NCI-H2227 treated with DMSO at 0.1 percent for 48 hours (cell line): ENCODE data around the gene CRTC3.
"Not testable (repeated sequence)": the region's sequence is repeated elsewhere in the genome, so short reads cannot be mapped to it uniquely, and the experiment has no call there.

Source experiments
- DNase-seq: peaks from one replicate; lab custom pipeline; 2025; lab: John Stamatoyannopoulos, UW

CRTC3 gene

DNA sequence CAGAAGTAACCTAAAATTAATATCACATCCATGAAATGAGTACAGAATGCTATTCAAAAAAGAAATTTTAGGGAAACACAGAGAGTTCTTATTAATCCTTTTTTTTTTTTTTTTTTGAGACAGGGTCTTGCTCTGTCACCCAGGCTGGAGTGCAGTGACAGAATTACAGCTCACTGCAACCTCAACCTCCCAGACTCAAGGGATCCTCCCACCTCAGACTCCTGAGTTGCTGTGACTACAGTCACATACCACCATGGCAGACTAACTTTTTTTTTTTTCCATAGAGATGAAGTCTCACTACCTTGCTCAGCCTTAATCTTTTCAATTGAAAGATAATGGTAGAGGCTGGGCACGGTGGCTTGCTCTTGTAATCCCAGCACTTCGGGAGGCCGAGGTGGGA is 6.3 kb upstream of the CRTC3 start:
- DNase-seq = no peak

DNA sequence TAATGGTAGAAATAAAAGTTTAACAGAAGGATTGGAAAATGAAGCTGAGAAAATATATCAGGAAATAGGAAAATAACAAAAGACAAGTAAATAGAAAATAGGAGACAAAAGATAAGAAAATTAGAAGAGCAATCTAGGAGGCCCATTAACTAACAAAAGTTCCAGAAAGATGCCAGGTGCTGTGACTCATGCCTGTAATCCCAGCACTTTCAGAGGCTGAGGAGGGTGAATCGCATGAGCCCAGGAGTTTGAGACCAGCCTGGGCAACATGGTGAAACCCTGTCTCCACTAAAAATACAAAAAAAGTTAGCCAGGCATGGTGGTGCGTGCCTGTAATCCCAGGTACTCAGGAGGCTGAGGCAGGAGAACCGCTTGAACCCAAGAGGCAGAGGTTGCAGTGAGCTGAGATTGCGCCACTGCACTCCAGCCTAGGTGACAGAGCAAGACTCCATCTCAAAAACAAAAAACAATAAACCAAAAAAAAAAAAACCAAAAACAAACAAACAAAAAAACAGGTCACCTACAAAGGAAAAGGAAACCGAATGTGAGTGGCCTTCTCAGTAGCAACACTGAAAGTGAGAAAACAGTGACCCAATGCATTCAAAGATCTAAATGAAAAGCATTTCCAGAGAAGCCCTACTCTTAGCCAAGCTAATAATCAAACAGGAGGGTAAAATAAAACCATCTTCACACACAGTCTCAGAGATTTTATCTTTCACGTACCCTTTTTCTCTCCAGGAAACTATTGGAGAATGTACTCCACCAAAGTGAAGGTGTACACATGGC is 5.5 kb upstream of the CRTC3 start:
- not testable (repeated sequence) for DNase-seq

DNA sequence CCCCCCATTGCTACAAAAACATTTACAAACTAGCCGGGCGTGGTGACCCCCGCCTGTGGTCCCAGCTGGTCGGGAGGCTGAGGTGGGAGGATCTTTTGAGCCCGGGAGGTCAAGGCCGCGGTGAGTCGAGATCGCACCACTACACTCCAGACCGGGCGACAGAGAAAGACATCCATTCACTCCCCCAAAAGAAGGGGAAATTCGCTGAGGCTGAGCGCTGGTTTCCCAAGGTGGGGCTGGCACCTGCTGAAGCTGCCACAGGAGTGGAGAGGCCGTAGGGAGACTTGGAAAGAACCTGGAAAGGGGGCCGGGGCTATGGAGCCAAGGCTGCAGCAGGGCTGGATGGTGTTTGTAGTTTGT is 732 bp upstream of the CRTC3 start:
- DNase-seq = no peak

DNA sequence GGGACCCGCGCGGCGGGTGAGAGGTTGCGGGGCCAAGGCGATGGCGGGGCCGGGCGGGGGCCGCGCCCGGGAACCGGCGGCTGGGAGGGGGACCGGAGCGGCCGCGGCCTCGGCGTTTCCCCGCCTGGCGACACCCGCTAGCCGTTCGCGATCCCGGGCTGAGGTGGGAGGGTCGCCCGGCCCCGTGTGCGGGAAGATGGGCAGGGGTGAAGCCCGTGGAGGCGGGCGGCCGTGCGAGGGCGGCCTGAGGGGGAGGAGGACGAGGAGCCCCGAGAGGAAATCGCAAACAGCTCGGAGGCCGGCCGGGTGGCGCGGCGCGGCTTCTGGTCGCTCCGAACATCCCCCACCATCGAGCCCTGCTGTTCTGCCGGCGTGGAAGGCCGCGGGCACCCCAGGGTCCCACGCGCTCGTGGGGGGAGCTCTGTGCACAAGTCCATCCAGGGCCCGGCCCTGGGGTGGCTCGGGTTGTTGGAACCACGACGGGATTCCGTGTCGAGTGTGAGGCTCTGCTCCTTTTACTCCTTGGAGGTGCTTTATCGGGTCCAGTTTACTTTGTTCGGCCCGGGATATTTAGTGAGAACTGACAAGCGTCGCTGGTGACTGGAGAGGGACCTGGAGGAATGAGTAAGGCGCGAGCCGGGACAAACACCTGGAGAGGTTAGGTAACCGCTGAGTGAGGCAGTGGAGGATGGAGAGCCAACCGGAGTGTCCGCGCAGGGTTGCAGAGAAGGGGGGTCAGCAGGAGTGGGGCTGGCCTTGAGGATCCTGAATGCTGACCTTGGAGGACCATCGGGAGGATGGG is 728 bp downstream of the CRTC3 start:
- no peak for DNase-seq

DNA sequence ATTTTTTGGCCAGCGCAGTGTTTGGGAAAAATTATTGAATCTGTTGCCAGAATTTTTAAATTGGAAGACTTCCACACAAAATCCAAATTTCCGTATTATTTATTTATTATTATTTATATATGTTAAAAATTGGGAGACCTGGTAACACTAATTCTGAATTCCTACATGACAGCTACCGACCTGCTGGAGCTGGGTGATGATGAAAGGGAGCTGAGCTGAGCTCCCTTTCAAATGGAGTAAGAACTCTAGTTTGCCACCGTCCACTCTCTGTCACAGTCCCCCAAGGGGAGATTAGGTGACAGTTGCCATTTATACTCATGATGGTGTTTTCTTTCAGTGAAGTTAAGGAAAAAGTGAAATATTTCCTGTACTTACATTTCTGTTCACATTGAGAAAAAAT is 1.4 kb downstream of the CRTC3 start:
- no peak for DNase-seq

DNA sequence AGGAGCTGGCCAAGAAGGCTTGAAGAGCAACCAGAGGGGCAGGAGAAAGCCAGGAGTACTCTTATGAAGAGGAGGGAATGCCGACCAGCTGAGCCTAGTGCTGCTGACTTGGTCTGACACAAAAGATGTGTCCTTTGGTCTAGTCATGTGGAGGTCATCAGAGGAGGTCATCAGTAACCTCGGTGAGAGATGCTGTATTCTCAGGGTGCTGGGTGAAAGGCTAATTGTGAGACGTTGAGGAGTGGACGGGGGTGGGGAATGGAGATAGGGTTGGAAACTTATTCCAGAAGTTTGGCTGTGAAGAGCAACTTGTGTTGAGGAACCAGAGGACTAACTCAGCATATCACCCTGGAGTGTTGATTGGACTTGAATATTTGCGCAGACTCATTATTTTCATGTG is 5.5 kb downstream of the CRTC3 start:
- no peak for DNase-seq

DNA sequence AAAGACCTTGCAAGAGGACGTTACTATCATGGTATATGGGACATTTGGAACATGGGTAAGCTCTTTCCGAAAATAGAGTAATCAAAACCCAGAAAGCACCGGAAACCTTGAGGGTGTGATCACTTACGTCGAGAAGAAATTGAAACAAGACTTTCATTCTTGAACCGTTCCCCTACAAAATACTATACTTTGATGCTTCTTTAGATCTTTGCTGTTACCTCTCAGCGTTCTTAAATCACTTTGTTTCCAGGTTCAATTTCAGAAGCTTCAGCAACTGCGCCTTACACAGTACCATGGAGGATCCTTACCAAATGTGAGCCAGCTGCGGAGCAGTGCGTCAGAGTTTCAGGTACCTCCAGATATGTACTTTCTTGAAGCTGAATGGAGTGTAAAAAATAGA is 10.1 kb downstream of the CRTC3 start:
- no peak for DNase-seq

DNA sequence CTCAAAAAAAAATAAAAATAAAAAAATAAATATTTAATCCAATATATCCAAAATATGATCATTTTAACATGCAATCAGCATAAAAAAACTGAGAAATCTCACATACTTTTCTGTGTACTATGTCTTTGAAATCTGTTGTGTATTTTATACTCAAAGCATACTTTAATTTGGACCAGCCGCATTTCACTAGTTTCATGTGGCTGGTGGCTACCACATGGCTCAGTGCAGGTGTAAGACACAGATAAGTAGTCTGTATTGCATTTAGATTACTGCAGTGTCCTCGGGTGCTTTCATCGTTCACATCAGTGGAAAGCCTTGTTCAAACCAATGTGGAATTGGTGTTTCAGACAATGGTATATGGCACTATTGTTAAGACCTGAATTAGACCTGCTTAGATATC is 11.0 kb downstream of the CRTC3 start:
- no peak for DNase-seq

DNA sequence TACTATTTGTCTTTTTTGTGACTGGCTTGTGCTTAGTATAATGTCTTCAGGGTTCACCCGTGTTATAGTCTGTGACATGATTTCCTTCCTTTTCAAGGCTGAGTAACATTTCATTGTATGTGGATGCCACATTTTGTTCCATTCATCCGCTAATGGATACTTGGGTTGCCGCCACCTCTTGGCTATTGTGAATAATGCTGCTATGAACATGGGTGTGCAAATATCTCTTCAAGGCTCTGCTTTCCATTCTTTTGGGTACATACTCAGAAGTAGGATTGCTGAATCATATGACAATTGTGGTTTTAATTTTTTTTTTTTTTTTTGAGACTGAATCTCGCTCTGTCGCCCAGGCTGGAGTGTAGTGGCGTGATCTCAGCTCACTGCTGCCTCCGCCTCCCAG is 15.4 kb downstream of the CRTC3 start:
- DNase-seq = no peak

DNA sequence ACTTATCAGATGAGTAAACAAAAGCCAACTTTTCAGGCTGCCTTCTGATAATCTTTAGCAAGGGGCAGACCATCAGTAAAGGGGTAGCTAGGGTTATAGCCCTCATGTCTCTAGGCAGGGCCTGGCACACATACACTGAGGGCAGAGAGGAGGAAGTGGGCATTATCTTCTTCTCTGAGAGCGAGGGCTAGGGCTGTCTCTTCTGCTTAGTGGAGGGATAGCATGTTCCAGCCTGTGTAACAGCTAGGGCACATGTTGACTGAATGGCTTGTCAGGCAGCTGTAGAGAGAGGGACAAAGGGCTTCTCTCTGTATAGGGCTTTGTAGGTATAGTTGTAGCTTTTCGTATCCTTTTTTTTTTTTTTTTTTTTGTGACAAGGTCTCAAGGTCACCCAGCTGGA is 17.8 kb downstream of the CRTC3 start:
- DNase-seq = no peak

DNA sequence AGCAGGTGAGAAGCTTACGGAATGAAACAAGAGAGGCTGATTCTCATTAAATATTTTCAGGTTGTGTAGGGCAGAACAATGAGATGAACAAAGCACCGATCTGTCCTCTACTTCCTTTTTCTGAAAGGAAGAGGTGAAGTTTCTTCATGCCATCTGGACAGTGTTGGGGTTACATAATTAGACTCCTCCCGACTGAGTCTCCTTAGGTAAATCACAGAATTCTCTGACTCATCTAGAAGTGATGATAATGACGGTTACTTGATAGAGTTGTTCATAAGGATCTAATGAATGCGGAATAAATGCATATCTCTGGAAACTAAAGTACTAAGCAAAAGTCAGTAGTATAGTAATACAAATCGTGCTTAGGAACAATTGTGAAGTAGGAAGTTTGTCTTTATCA is 21.2 kb downstream of the CRTC3 start:
- DNase-seq = no peak

DNA sequence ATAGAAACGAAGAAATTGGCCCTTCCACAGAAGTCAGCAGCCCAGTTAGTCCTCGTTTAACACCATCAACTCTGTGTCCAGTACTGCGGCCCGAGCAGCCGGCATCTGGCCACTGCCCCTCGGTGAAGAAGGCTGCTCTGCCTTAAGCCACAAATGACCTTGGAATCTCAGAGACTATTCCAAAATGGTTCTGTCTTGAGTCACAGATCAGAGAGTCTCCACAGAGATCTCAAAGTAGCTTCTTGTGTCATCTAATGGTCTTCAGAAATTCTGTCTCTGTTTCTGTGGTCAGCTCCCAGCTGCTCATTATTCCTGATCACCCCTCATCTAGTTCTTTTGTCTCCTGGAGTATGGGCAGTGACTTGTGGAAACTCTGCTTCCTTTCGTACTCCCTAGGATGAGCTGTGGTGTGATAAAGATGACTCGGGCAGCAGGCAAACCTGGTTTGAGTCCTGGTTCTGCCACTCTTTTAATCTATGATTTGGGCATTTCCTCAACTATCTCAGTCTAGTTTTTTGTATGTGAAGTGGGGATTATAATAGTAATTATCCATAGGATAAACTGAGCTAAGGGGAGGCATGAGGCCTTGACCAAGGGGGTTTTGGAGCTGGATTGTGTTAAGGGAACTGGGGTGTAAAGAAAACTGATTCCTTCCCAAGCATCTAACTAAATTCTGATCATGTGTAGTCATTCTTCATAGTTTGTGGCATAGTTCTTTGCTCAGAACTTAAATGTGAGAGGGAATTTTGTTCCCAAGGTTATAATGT is 22.6 kb downstream of the CRTC3 start:
- DNase-seq = no peak

DNA sequence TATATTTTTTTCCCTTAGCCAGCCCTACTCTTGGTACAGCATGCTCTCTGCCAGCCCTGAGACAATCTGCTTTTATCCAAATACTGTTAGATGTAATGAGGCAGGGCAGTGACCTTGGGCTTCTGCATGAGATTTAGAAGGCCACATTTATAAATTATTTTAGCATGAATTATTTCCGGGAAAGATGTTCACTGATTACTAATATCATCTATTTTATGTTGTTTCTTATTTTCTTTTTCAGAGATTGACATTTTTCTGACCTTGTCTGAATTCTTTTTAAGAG is 23.1 kb downstream of the CRTC3 start:
- no peak for DNase-seq

DNA sequence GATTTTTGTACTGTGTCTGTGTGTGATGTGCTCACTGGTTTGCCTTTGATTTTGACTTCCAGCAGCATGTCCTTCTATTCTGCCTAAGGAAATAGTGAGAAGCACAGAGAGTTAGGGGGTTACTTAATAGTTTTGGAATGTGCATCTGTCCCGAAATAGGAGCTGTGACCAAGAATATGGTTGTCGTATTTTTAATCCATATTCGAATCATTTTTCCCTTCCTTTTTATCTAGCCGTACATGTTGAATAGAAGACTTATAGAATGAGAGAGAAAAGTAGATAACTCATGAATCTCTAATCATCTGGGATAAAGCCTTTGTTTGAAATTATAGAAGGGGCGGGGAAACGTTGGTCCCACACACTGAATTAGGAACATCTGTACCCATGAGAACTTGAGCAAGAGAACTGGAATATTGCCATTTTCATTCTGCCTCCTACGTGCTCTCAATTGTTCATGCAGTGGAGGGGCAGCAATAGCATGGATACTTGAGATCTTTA is 23.6 kb downstream of the CRTC3 start:
- DNase-seq = no peak

DNA sequence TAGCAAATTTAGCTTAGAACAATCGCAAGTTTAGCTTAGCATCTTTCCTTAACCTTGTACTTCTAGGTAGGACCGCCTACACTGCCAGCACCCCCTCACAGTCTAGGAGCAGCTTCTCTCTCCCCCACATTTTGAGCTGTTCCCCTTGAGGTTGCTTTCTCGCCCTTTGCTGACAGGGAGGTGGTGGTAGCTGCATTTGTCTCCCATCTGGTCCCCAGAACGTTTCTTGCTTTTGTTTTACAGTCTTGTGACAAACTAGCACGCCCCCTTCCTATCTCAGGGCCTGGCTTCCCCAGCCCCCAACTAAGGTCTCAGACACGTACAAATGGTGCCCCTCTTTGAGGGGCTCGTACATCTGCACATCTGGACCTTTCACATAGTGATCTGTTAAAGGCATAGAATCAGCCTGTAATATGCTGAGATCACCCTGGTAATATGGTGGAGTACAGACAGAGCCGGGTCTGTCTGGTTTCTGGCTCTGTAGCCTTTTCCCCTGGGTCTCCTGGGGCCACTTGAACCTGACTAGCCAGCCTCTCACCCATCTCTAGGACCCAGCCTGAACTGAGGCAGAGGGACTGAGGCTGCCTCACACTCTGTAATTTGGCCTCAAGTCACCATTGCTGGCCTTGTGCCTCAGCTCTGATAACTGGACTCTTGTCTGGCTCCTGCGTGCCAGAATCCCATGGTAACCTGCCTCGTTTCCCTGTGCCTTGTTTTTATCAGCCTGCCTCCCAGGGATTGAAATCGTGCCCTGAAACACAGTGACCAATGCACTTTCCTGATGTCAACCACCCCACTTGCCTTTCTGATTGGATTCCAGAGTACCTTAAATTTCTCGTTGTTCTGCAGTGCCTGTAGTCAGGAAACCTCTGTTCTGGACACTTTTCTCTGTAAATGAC is 27.7 kb downstream of the CRTC3 start:
- no peak for DNase-seq

DNA sequence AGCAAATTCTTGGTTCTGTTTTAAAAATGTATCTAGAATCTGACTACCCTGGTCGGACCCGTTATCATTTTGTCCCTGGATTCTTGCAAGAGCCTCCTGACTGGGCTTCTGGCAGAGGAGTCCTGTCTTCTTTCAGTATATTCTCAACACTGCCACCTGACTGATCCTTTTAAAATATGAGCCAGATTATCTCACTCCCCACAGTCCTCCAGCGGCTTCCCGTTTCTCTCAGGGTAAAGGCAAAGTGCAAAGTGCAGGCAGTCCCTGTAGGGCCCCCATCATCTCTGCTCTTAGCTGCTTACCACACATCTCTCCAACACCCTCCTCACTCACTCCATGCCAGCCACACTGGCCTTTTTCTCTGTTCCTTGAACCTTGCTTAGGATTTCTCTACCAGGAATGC is 28.4 kb downstream of the CRTC3 start:
- no peak for DNase-seq

DNA sequence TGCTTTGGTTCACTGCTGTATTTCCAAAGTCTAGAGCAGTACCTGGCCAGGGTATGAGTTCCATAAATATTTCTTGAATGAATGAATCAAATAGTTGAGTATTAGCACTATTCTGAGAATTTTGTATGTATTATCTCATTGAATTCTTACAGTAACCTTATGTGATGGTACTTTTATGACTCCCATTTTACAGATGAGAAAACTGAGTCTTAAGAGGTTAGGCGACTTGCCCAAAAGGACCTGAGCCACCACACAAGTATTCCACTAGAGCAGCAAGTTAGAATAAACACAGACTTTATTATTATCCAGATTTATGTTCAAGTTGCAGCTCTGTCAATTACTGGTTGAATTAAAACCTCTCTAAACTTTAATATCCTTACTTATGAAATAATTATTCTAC is 29.4 kb downstream of the CRTC3 start:
- DNase-seq = no peak

DNA sequence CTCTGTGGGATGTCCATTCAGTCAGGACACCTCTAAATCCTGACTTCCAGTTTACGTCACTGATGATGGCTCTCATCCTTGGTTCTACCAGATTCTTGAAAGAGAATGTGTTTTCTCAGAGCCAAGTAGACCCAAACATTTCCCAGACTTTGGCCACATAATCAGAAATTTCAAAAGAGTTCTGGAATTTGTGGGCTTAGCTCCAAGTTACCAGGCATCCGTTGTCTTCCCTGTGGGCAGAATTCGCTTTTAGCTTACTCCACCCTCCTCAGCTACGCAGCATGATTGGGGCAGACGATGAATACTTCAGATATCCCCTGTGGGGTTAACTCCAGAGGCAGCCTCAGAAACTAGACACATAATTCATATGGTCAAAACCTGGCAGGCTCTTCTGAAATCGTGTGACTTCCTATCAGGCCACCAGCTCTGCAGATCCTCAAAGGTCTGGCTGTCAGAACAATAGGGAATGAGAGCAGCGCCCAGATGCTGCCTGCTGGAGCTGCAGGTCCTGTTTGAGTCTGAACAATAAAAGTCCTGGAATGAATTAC is 30.6 kb downstream of the CRTC3 start:
- no peak for DNase-seq

DNA sequence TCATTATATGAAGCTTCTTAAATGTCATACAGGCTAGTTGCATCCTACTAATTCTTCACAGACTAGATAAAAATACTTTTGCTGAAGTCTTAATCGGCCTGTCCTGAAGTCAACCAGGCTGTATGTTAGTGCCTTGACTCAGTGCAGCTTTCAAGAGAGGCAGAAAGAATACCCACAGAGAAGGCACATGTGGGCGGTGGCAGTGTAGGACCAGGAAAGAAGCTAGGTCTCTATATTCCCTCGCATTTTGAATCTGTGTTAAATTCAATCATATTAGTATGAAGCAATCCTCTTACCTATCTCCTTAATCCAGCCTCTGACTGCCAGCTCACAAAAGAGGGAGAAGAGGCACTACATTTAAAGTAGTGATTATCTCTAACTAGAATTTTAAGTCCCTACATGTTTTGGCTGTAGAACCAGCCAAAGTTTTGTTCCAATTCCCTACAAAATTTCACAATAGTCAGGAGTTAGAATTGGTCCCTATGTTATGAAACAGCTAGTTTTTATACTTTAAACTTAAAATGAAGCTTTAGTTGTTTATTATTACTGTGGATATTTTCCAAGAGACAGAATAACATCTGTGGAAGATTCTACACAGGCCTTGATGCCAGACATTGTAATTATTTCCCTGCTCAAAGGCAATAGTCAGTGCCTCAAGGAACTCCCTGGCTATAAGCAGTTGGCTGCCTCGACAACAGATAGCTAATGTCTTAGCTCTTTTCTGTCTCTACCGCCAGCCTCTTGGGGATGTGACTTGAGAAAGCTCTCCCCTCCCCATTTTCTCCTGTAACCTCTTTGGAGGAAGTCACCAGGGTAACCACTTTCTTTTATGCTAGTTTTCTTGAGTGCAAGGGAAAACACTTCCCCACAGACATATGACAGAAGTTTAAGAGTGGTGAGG is 31.9 kb downstream of the CRTC3 start:
- DNase-seq = no peak

DNA sequence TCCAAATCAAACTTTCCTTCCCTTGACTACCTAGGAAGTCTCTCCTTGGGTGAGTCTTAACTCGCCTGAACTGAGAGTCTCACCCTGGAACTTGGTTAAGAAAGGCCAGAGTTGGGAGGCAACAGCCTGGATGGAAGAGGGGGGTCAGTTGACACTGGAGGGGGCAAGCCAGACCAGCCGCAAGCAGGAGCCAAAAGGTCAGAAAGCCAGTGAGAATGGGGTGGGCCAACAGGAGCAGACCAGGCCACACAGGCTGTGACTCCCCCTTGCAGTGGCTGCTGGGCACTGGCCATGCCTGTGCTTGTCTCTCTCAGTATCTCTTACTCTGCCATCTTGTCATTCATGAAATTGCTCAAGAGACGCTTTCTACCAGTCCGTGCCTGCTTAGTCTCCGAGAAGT is 32.9 kb downstream of the CRTC3 start:
- no peak for DNase-seq

DNA sequence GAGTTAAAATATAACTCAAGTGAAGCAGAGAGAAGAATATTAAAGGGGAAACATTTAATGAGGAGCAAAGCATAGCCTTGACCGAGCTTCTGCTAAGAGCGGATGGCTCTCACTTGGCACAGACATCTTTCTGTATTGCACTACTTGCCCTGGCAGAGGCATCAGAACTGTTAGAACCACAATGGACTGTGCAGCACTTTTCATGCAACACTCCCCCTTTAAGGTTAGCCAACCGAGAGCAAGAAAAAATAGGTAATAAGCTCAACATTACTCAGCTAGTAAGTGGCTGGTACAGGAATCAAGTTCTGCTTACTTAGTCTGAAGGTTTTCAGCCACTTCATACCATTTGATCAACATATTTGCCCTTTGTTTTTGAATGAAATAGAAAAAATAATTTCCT is 33.7 kb downstream of the CRTC3 start:
- DNase-seq = no peak
